ENCODE results near the gene SH3BP5. TPM values are rescaled to one million over a fixed set of nuclear protein-coding genes. Genes with fewer than 3 reads are reported as not detected.

The SH3BP5 gene
- total RNA-seq, 2 donors from 2014 or later: 13.3 to 71.6 TPM

DNA sequence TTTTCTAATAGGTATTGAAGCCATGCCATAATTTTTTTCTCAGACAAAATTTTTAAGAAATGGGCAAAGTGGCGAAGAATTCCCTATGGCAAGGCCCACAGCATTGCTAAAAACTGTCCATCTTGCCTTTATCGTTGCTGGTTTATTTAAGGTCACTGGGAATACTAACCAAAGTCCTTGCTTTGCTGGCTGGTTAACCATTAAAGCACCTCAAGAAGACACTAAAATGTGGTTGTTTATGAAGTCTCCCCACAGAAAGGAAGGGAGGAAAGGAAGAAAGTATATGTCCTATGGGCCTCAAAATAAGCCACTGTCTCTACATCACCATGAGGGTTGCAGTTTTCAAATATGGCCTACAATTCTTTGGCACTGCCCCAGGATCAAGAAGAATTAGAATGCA lies 13.2 kb downstream of the SH3BP5 start:
- Histone ChIP-seq H3K9me3 (no peaks in the 10 kb centered on the region), H3K27me3 (replicated peaks; ENCODE audit: insufficient read depth) (no peaks in the 10 kb centered on the region), H3K4me3 (no peak overlapping the region), H3K4me1 (replicated peaks) (peaks cover 2% of the 10 kb centered on the region), H3K36me3 (no peaks in the 10 kb centered on the region), H3K27ac (peak overlapping the region in 1 of 2 donors; percentile 41)
- TF ChIP-seq, protein P1, sequence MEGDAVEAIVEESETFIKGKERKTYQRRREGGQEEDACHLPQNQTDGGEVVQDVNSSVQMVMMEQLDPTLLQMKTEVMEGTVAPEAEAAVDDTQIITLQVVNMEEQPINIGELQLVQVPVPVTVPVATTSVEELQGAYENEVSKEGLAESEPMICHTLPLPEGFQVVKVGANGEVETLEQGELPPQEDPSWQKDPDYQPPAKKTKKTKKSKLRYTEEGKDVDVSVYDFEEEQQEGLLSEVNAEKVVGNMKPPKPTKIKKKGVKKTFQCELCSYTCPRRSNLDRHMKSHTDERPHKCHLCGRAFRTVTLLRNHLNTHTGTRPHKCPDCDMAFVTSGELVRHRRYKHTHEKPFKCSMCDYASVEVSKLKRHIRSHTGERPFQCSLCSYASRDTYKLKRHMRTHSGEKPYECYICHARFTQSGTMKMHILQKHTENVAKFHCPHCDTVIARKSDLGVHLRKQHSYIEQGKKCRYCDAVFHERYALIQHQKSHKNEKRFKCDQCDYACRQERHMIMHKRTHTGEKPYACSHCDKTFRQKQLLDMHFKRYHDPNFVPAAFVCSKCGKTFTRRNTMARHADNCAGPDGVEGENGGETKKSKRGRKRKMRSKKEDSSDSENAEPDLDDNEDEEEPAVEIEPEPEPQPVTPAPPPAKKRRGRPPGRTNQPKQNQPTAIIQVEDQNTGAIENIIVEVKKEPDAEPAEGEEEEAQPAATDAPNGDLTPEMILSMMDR (IDR thresholded peaks at IDR 0.05): no peak
- TF ChIP-seq POLR2A (IDR thresholded peaks at IDR 0.05): no peak
- TF ChIP-seq POLR2AphosphoS5 (IDR thresholded peaks at IDR 0.05): no peak
- DNase-seq (ENCODE audit: low spot score): no peak
- intact Hi-C loops (cut with DNase I): no loop called here
- WGBS: 58% methylated on average over 2 of the region's 2 CpGs

DNA sequence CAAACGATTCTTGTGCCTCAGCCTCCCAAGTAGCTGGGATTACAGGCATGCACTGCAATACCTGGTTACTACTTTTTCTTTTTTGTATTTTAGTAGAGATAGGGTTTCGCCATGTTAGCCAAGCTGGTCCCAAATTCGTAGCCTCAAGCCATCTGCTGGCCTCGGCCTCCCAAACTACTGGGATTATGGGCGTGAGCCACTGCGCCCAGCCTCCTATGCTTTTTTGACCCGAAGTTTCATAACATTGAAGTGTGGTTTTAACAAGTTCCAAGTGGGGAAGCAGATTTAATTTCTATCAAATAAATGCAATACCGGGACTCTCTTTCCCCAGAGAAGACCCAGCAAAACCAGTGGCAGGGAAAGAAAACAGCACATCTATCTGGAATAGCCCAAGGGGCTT lies 13.7 kb downstream of the SH3BP5 start:
- intact Hi-C loops (cut with DNase I): no loop called here
- Histone ChIP-seq H3K27me3 (replicated peaks; ENCODE audit: insufficient read depth) (no peaks in the 10 kb centered on the region), H3K4me1 (replicated peaks) (peaks cover 2% of the 10 kb centered on the region), H3K36me3 (no peaks in the 10 kb centered on the region), H3K4me3 (no peak overlapping the region), H3K27ac (no peak overlapping the region), H3K9me3 (no peaks in the 10 kb centered on the region)
- WGBS: 91% methylated on average over 8 of the region's 8 CpGs
- TF ChIP-seq POLR2A (IDR thresholded peaks at IDR 0.05): no peak
- TF ChIP-seq, protein P1 (IDR thresholded peaks at IDR 0.05): no peak
- TF ChIP-seq POLR2AphosphoS5 (IDR thresholded peaks at IDR 0.05): no peak
- DNase-seq (ENCODE audit: low spot score): no peak

- no peaks in the 10 kb centered on the region for H3K27me3 ChIP-seq (replicated peaks; ENCODE audit: insufficient read depth)
- TF ChIP-seq, protein P1 (IDR thresholded peaks at IDR 0.05): no peak
- no peak for TF ChIP-seq POLR2AphosphoS5 (IDR thresholded peaks at IDR 0.05)
- no peak for TF ChIP-seq POLR2A (IDR thresholded peaks at IDR 0.05)
- DNase-seq (ENCODE audit: low spot score): no peak
- H3K9me3 ChIP-seq: no peaks in the 10 kb centered on the region
- 81% methylated on average over 5 of the region's 5 CpGs for WGBS
- no peaks in the 10 kb centered on the region for H3K36me3 ChIP-seq
- no peak overlapping the region for H3K27ac ChIP-seq
- intact Hi-C loops (cut with DNase I): no loop called here
- H3K4me1 ChIP-seq (replicated peaks): peaks cover 2% of the 10 kb centered on the region
- no peak overlapping the region for H3K4me3 ChIP-seq
Measured at GRCh38 chr3:15316998-15317435, 15.4 kb downstream of the SH3BP5 start.

DNA sequence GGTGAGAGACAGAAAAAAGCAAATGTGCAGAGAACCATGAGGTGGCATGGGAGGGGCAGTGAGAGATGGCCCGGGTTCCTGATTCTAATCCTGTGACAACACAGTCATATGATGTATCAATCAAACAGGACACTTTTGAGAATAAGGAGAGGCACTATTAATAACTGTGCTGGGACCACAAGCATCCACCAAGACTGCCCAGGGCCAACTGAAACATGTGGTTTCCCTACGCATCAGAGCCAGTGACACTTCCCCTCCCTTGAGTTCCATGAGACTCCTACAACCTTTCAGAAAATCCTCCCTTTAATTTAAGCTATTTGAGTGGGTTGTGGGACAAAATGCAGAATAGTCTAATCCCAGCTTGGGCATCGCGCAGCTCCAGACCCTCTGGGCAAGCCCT lies 17.4 kb downstream of the SH3BP5 start:
- H3K4me3 ChIP-seq: no peak overlapping the region
- no peak overlapping the region for H3K27ac ChIP-seq
- H3K27me3 ChIP-seq (replicated peaks; ENCODE audit: insufficient read depth): no peaks in the 10 kb centered on the region
- intact Hi-C loops (cut with DNase I): no loop called here
- WGBS: 96% methylated on average over 4 of the region's 4 CpGs
- no peaks in the 10 kb centered on the region for H3K36me3 ChIP-seq
- no peaks in the 10 kb centered on the region for H3K9me3 ChIP-seq
- TF ChIP-seq POLR2A (IDR thresholded peaks at IDR 0.05): no peak
- TF ChIP-seq POLR2AphosphoS5 (IDR thresholded peaks at IDR 0.05): no peak
- TF ChIP-seq, protein P1 (IDR thresholded peaks at IDR 0.05): no peak
- DNase-seq (ENCODE audit: low spot score): no peak
- no peaks in the 10 kb centered on the region for H3K4me1 ChIP-seq (replicated peaks)

DNA sequence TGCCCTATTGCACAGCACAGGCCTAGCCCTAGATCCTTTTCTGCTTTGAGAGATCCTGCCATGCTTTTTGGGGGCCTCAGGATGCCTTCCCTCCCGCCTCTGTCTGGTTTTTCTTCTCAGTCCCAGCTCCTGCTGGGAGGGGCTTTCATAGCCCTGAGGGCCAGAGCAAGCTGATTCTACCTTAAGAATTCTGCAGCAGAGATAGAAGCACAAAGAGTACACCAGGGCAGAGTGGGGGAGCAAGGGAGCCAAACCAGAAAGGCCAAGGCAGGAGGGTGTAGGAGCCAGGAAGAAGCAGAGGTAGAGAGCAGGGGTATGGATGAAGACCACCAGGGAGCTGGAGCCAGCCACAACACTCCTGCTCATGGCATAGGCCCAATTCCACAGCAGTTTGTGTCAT lies 18.1 kb downstream of the SH3BP5 start:
- DNase-seq (ENCODE audit: low spot score): no peak
- no peak overlapping the region for H3K27ac ChIP-seq

More for the DNA sequence above, 18.1 kb downstream of the SH3BP5 start:
- Histone ChIP-seq H3K9me3 (no peaks in the 10 kb centered on the region), H3K36me3 (no peaks in the 10 kb centered on the region), H3K4me1 (replicated peaks) (no peaks in the 10 kb centered on the region), H3K4me3 (no peak overlapping the region), H3K27me3 (replicated peaks; ENCODE audit: insufficient read depth) (no peaks in the 10 kb centered on the region)
- TF ChIP-seq, protein P1 (IDR thresholded peaks at IDR 0.05): no peak
- no peak for TF ChIP-seq POLR2AphosphoS5 (IDR thresholded peaks at IDR 0.05)
- intact Hi-C loops (cut with DNase I): no loop called here
- WGBS: 93% methylated on average over 1 of the region's 1 CpG
